ENCODE measurements around the gene CFAP20DC. TPM values are rescaled to one million over a fixed set of nuclear protein-coding genes. Genes with fewer than 3 reads are reported as not detected.

Gene CFAP20DC
- total and polyA plus RNA-seq, 12 donors: 0.35 to 6.0 (median 2.0) TPM

- Histone ChIP-seq H3K36me3 (replicated peaks in 1 of 2) (no peaks in the 10 kb centered on the region), H3K9me3 (replicated peaks in 1 of 3) (no peaks in the 10 kb centered on the region), H3K4me3 (no peak overlapping the region), H3K4me1 (replicated peaks in 1 of 2) (no peaks in the 10 kb centered on the region), H3K27ac (no peak overlapping the region), H3K27me3 (no peaks in the 10 kb centered on the region)
- TF ChIP-seq CTCF (IDR thresholded peaks at IDR 0.05): no peak
- TF ChIP-seq POLR2A (IDR thresholded peaks at IDR 0.05): no peak
- DNase-seq: no peak
- 82 to 88% (median 84%) methylated on average over 3 of the region's 3 CpGs for WGBS, 4 donors
- intact Hi-C loops (cut with DNase I): no loop called here
Observed at GRCh38 chr3:58835086-58835485, 214.7 kb downstream of the CFAP20DC start.

- Histone ChIP-seq H3K4me3 (no peak overlapping the region), H3K36me3 (replicated peaks in 1 of 2) (no peaks in the 10 kb centered on the region), H3K4me1 (replicated peaks in 1 of 2) (no peaks in the 10 kb centered on the region), H3K9me3 (replicated peaks in 1 of 3) (no peaks in the 10 kb centered on the region), H3K27ac (no peak overlapping the region), H3K27me3 (no peaks in the 10 kb centered on the region)
- WGBS, 4 donors: 35 to 74% (median 63%) methylated on average over 1 of the region's 1 CpG
- intact Hi-C loops (cut with DNase I): no loop called here
- no peak for DNase-seq
- TF ChIP-seq CTCF (IDR thresholded peaks at IDR 0.05) (no peak), POLR2A (IDR thresholded peaks at IDR 0.05) (no peak)
Observed at GRCh38 chr3:58833491-58833890, 216.3 kb downstream of the CFAP20DC start.

- no peaks in the 10 kb centered on the region for H3K27me3 ChIP-seq
- no peak overlapping the region for H3K4me3 ChIP-seq
- H3K9me3 ChIP-seq (replicated peaks in 1 of 3): no peaks in the 10 kb centered on the region
- H3K27ac ChIP-seq: no peak overlapping the region
- 59 to 68% (median 65%) methylated on average over 4 of the region's 4 CpGs for WGBS, 4 donors
- peaks cover 0 to under 1% of the 10 kb centered on the region in 2 donors for H3K4me1 ChIP-seq (replicated peaks in 1 of 2)
- intact Hi-C loops (cut with DNase I): no loop called here
- H3K36me3 ChIP-seq (replicated peaks in 1 of 2): no peaks in the 10 kb centered on the region
- no peak for DNase-seq
- TF ChIP-seq CTCF (IDR thresholded peaks at IDR 0.05) (no peak), POLR2A (IDR thresholded peaks at IDR 0.05) (no peak)
Observed at GRCh38 chr3:58829321-58830000, 220.4 kb downstream of the CFAP20DC start.

GRCh38 chr3:58824777-58825176 is 225.0 kb downstream of the CFAP20DC start:
- DNase-seq: no peak
- Histone ChIP-seq H3K9me3 (replicated peaks in 1 of 3) (no peaks in the 10 kb centered on the region), H3K27ac (no peak overlapping the region), H3K4me1 (replicated peaks in 1 of 2) (peaks cover 0 to 5% of the 10 kb centered on the region in 2 donors), H3K27me3 (no peaks in the 10 kb centered on the region), H3K4me3 (no peak overlapping the region), H3K36me3 (replicated peaks in 1 of 2) (no peaks in the 10 kb centered on the region)
- WGBS, 4 donors: 90 to 100% (median 93%) methylated on average over 1 of the region's 1 CpG
- intact Hi-C loops (cut with DNase I): no loop called here
- TF ChIP-seq POLR2A (IDR thresholded peaks at IDR 0.05): no peak
- TF ChIP-seq CTCF (IDR thresholded peaks at IDR 0.05): no peak
